WTC11 (cell line): ENCODE results near the gene USP2. TPM values are rescaled to one million over a fixed set of nuclear protein-coding genes. Genes with fewer than 3 reads are reported as not detected.

Source experiments
- ATAC-seq: fragments of 200-7000 bp; cut with Tn5 transposase; 2 replicates; pipeline ENCODE4 v1.10.0; 2021; ENCODE audit warnings: mild to moderate bottlenecking, moderate library complexity
- CTCF ChIA-PET: fragments of 300-600 bp; sonication (Branson Sonifier 250); formaldehyde crosslinking; loops from one replicate; lab custom pipeline; 2021; ENCODE audit warnings: antibody characterized with exemption; lab: Charles Lee
- POLR2A ChIA-PET: fragments of 350-600 bp; sonication (Branson Sonifier 250); formaldehyde crosslinking; loops from one replicate; lab custom pipeline; 2021; ENCODE audit warnings: antibody characterized with exemption; lab: Charles Lee
- DNase-seq: peaks from one replicate; pipeline ENCODE4 v3.0.0; 2021; ENCODE audit warnings: low spot score
- H3K27ac Mint-ChIP-seq: 2 replicates; pipeline ENCODE4 v1.8.0; 2021; ENCODE audit warnings: mixed read lengths
- H3K27me3 Mint-ChIP-seq: 2 replicates; pipeline ENCODE4 v1.8.0; 2021; ENCODE audit warnings: low read depth, mild to moderate bottlenecking, moderate library complexity, mixed read lengths
- H3K36me3 Mint-ChIP-seq: 2 replicates; pipeline ENCODE4 v1.8.0; 2021; ENCODE audit warnings: mixed read lengths
- H3K4me1 Mint-ChIP-seq: 2 replicates; pipeline ENCODE4 v1.8.0; 2022; ENCODE audit warnings: mixed read lengths
- H3K4me3 Mint-ChIP-seq: 2 replicates; pipeline ENCODE4 v1.8.0; 2021; ENCODE audit warnings: mild to moderate bottlenecking, moderate library complexity, mixed read lengths
- H3K9me3 Mint-ChIP-seq: 2 replicates; pipeline ENCODE4 v1.8.0; 2021; ENCODE audit warnings: mixed read lengths
- FOXP1 ChIP-seq: sonication (generic); formaldehyde crosslinking; IDR thresholded peaks from 2 replicates; pipeline ENCODE4 v1.8.0; 2022; ENCODE audit warnings: missing genetic modification reagents, mild to moderate bottlenecking, moderate library complexity, borderline replicate concordance
- HMGA2 ChIP-seq: fragments of 250-450 bp; sonication (Bioruptor Pico); IDR thresholded peaks from 2 replicates; pipeline ENCODE4 v1.4.0; 2021; ENCODE audit warnings: mild to moderate bottlenecking, moderate library complexity
- TCF7 ChIP-seq: sonication (generic); formaldehyde crosslinking; IDR thresholded peaks from 2 replicates; pipeline ENCODE4 v1.8.0; 2022; ENCODE audit warnings: mild to moderate bottlenecking, low read depth, missing genetic modification reagents, moderate library complexity
- ZNF121 ChIP-seq: sonication (generic); formaldehyde crosslinking; IDR thresholded peaks from 2 replicates; pipeline ENCODE4 v1.8.0; 2023; ENCODE audit warnings: missing genetic modification reagents
- ZNF232 ChIP-seq: sonication (generic); formaldehyde crosslinking; IDR thresholded peaks from 2 replicates; pipeline ENCODE4 v1.8.0; 2022; ENCODE audit warnings: mild to moderate bottlenecking, missing genetic modification reagents
- ZNF263 ChIP-seq: sonication (generic); formaldehyde crosslinking; IDR thresholded peaks from 2 replicates; pipeline ENCODE4 v1.8.1; 2022; ENCODE audit warnings: low read depth, mild to moderate bottlenecking, moderate library complexity, missing genetic modification reagents
- total RNA-seq: library from RNA; stranded (reverse); gene quantifications from 3 replicates; pipeline ENCODE4 v1.2.3, GENCODE V29; 2021
- TF ChIP-seq, protein P1 (sequence below): sonication (generic); formaldehyde crosslinking; IDR thresholded peaks from 2 replicates; pipeline ENCODE4 v1.8.1; 2023; ENCODE audit warnings: mild to moderate bottlenecking, missing genetic modification reagents
- TF ChIP-seq, protein P2 (sequence below): fragments of 250-450 bp; sonication (Bioruptor Pico); IDR thresholded peaks from 2 replicates; pipeline ENCODE4 v1.9.0; 2021; ENCODE audit warnings: mild to moderate bottlenecking, borderline replicate concordance
- TF ChIP-seq, protein P3 (sequence below): fragments of 250-450 bp; sonication (Bioruptor Pico); IDR thresholded peaks from 2 replicates; pipeline ENCODE4 v1.9.0; 2021; ENCODE audit warnings: mild to moderate bottlenecking
- TF ChIP-seq, protein P4 (sequence below): fragments of 250-450 bp; sonication (Bioruptor Pico); IDR thresholded peaks from 2 replicates; pipeline ENCODE4 v1.8.0; 2021; ENCODE audit warnings: mild to moderate bottlenecking

USP2 gene
- total RNA-seq, 1 experiment from 2014 or later = 8.0 TPM

DNA sequence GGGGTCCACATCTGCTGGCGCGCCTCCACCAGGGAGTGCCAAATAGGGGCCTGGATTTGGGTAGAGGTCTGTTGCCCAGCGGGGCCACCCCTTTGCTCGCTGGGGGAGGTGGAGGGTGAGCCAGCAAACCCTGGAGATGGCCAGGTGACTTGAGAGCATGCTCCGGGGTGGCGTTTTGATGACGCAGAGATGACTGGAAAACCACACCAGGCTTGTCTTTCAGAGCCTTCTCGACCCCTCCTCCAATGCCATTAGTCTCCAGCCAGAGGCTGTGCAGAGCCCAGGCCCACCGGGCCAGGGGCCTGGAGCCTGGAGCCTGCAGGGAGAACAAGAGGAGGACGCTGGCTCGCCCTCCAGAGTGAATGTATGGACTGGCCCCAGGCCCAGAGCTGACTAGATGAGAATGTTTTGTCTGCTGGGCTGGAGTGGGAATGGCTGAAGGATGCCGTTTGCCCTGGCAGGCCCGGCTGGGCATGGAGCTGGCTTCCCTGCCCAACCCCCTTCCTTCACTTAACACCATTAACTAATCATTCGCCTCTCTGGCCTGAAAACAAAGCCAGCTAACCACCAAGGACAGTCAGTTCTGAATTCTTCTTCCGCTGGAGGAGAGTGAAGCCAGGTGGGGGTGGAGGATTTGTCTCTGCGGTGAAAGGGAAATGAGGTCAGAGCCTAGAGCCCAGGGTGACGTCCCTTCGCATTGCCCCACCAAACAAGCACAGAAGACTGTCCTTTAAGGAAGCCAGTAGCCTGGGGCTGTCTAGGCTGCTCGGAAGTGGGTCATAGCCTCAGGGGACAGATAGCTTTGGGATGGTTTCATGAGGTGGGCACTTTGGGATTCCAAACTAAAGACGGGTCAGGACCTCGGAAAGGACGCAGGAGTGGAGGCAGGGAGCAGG lies 63.0 kb downstream of the USP2 start:
- peaks cover 44% of the 10 kb centered on the region for H3K27me3 Mint-ChIP-seq
- ATAC-seq = peak; percentile 2
- peaks cover 47% of the 10 kb centered on the region for H3K4me1 Mint-ChIP-seq
- H3K4me3 Mint-ChIP-seq = peak overlapping the region; percentile 54
- H3K36me3 Mint-ChIP-seq = peaks cover 5% of the 10 kb centered on the region; the same call in 1 of the 2 replicates
- H3K9me3 Mint-ChIP-seq = no peaks in the 10 kb centered on the region
- POLR2A ChIA-PET = interaction anchor here (0.8 to 4.7 kb wide), 4 partner anchors 12 to 216 kb away, joined by 3 to 35 read pairs (median 4); partner anchors contain the start of genes DPAGT1 and RNF26
- peak overlapping the region; percentile 83 for H3K27ac Mint-ChIP-seq
- TF ChIP-seq, protein P1, sequence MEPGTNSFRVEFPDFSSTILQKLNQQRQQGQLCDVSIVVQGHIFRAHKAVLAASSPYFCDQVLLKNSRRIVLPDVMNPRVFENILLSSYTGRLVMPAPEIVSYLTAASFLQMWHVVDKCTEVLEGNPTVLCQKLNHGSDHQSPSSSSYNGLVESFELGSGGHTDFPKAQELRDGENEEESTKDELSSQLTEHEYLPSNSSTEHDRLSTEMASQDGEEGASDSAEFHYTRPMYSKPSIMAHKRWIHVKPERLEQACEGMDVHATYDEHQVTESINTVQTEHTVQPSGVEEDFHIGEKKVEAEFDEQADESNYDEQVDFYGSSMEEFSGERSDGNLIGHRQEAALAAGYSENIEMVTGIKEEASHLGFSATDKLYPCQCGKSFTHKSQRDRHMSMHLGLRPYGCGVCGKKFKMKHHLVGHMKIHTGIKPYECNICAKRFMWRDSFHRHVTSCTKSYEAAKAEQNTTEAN (CRISPR knock-in tag) = no peak
- TF ChIP-seq, protein P2, sequence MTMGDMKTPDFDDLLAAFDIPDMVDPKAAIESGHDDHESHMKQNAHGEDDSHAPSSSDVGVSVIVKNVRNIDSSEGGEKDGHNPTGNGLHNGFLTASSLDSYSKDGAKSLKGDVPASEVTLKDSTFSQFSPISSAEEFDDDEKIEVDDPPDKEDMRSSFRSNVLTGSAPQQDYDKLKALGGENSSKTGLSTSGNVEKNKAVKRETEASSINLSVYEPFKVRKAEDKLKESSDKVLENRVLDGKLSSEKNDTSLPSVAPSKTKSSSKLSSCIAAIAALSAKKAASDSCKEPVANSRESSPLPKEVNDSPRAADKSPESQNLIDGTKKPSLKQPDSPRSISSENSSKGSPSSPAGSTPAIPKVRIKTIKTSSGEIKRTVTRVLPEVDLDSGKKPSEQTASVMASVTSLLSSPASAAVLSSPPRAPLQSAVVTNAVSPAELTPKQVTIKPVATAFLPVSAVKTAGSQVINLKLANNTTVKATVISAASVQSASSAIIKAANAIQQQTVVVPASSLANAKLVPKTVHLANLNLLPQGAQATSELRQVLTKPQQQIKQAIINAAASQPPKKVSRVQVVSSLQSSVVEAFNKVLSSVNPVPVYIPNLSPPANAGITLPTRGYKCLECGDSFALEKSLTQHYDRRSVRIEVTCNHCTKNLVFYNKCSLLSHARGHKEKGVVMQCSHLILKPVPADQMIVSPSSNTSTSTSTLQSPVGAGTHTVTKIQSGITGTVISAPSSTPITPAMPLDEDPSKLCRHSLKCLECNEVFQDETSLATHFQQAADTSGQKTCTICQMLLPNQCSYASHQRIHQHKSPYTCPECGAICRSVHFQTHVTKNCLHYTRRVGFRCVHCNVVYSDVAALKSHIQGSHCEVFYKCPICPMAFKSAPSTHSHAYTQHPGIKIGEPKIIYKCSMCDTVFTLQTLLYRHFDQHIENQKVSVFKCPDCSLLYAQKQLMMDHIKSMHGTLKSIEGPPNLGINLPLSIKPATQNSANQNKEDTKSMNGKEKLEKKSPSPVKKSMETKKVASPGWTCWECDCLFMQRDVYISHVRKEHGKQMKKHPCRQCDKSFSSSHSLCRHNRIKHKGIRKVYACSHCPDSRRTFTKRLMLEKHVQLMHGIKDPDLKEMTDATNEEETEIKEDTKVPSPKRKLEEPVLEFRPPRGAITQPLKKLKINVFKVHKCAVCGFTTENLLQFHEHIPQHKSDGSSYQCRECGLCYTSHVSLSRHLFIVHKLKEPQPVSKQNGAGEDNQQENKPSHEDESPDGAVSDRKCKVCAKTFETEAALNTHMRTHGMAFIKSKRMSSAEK (CRISPR knock-in tag) = no peak
- 0 out of 2 replicates have a peak, but pooled peaks have one; percentile 59 for TF ChIP-seq FOXP1 (CRISPR knock-in tag)
- TF ChIP-seq, all 79 proteins: peak for 1
- no peak for DNase-seq
- CTCF ChIA-PET = interaction anchor here (0.6 to 13.7 kb wide), 12 partner anchors 11 to 410 kb away, joined by 3 to 387 read pairs (median 6); partner anchors contain the start of genes C1QTNF5, CBL and RNF26

DNA sequence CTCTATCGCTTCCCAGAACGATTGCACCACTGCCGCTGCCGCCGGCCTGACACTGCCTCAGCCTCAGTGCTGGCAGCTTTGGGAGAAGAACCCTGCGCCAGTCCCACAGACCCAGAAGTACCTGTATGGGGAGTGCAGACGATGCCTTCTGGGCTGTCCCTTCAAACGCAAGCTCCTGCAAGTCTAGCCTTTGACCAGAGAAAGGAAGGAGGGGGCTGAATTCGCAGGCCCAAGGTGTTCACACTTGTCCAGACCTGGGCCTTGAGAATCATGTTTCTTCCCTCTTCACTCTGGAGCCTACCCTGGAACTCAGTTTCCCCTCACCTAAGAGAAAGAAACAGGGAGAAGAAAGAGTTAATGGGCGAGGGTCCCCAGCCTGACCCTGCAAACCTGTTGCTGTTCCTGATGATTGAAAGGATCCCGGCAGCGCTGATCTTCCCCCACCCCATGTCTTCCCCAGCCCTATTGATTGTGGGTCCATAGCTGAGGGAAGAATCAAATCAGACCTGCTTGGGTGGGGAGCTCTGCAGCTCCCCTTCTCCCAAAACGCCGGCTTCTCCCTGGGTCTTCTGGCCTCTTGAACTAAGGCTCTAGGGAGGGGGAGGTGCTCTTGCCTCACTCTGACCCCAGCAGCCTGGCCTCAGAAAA lies 63.8 kb downstream of the USP2 start:
- Mint-ChIP-seq H3K9me3 (no peaks in the 10 kb centered on the region), H3K4me1 (peaks cover 47% of the 10 kb centered on the region), H3K4me3 (peak overlapping the region; percentile 54), H3K27me3 (peaks cover 44% of the 10 kb centered on the region), H3K27ac (no peak overlapping the region), H3K36me3 (peaks cover 5% of the 10 kb centered on the region; the same call in 1 of the 2 replicates)
- 0 out of 2 replicates have a peak, but pooled peaks have one; percentile 0 for ATAC-seq
- POLR2A ChIA-PET = interaction anchor here (0.6 to 4.7 kb wide), 5 partner anchors 10 to 216 kb away, joined by 3 to 35 read pairs (median 5); partner anchors contain the start of gene DPAGT1
- TF ChIP-seq HMGA2 (CRISPR knock-in tag) (no peak), ZNF232 (CRISPR knock-in tag) (no peak), ZNF121 (CRISPR knock-in tag) (no peak), TCF7 (CRISPR knock-in tag) (no peak), FOXP1 (CRISPR knock-in tag) (no peak), ZNF263 (no peak)
- TF ChIP-seq, protein P3, sequence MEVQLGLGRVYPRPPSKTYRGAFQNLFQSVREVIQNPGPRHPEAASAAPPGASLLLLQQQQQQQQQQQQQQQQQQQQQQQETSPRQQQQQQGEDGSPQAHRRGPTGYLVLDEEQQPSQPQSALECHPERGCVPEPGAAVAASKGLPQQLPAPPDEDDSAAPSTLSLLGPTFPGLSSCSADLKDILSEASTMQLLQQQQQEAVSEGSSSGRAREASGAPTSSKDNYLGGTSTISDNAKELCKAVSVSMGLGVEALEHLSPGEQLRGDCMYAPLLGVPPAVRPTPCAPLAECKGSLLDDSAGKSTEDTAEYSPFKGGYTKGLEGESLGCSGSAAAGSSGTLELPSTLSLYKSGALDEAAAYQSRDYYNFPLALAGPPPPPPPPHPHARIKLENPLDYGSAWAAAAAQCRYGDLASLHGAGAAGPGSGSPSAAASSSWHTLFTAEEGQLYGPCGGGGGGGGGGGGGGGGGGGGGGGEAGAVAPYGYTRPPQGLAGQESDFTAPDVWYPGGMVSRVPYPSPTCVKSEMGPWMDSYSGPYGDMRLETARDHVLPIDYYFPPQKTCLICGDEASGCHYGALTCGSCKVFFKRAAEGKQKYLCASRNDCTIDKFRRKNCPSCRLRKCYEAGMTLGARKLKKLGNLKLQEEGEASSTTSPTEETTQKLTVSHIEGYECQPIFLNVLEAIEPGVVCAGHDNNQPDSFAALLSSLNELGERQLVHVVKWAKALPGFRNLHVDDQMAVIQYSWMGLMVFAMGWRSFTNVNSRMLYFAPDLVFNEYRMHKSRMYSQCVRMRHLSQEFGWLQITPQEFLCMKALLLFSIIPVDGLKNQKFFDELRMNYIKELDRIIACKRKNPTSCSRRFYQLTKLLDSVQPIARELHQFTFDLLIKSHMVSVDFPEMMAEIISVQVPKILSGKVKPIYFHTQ (CRISPR knock-in tag) = no peak
- TF ChIP-seq, protein P4, sequence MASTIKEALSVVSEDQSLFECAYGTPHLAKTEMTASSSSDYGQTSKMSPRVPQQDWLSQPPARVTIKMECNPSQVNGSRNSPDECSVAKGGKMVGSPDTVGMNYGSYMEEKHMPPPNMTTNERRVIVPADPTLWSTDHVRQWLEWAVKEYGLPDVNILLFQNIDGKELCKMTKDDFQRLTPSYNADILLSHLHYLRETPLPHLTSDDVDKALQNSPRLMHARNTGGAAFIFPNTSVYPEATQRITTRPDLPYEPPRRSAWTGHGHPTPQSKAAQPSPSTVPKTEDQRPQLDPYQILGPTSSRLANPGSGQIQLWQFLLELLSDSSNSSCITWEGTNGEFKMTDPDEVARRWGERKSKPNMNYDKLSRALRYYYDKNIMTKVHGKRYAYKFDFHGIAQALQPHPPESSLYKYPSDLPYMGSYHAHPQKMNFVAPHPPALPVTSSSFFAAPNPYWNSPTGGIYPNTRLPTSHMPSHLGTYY = no peak
- TF ChIP-seq, protein P1 (CRISPR knock-in tag) = no peak
- CTCF ChIA-PET = interaction anchor here (0.6 to 13.7 kb wide), 14 partner anchors 7 to 411 kb away, joined by 3 to 387 read pairs (median 8); partner anchors contain the start of genes C1QTNF5, C2CD2L, CBL and RNF26
- DNase-seq = no peak
